ENCODE measurements around the gene RTP2.

The RTP2 gene

GRCh38 chr3:187725224-187725623 is 22.9 kb upstream of the RTP2 start:
- no peak for DNase-seq (ENCODE audit: low read depth)
- H3K4me3 ChIP-seq (ENCODE audit: low read length): no peak overlapping the region
- H3K9ac ChIP-seq (ENCODE audit: low read length): no peak overlapping the region
- peaks cover 11% of the 10 kb centered on the region for H3K4me1 ChIP-seq (ENCODE audit: control insufficient read depth, insufficient read depth, low read length)
- H3K9me3 ChIP-seq (ENCODE audit: control insufficient read depth, low read length): no peaks in the 10 kb centered on the region
- peaks cover 99% of the 10 kb centered on the region for H3K36me3 ChIP-seq (ENCODE audit: control insufficient read depth, insufficient read depth, low read length, severe bottlenecking)
- H3K27me3 ChIP-seq (replicated peaks; ENCODE audit: control insufficient read depth, insufficient read depth, low read length): no peaks in the 10 kb centered on the region

GRCh38 chr3:187722206-187722612 is 19.9 kb upstream of the RTP2 start:
- no peaks in the 10 kb centered on the region for H3K9me3 ChIP-seq (ENCODE audit: control insufficient read depth, low read length)

GRCh38 chr3:187721055-187721454 is 18.7 kb upstream of the RTP2 start:
- no peak overlapping the region for H3K4me3 ChIP-seq (ENCODE audit: low read length)
- peaks cover 8% of the 10 kb centered on the region for H3K4me1 ChIP-seq (ENCODE audit: control insufficient read depth, insufficient read depth, low read length)
- no peaks in the 10 kb centered on the region for H3K9me3 ChIP-seq (ENCODE audit: control insufficient read depth, low read length)
- no peak for DNase-seq (ENCODE audit: low read depth)
- H3K27me3 ChIP-seq (replicated peaks; ENCODE audit: control insufficient read depth, insufficient read depth, low read length): no peaks in the 10 kb centered on the region
- H3K9ac ChIP-seq (ENCODE audit: low read length): no peak overlapping the region
- peaks cover 58% of the 10 kb centered on the region for H3K36me3 ChIP-seq (ENCODE audit: control insufficient read depth, insufficient read depth, low read length, severe bottlenecking)

More at GRCh38 chr3:187722206-187722612, 19.9 kb upstream of the RTP2 start:
- Histone ChIP-seq H3K4me3 (ENCODE audit: low read length) (no peak overlapping the region), H3K9ac (ENCODE audit: low read length) (no peak overlapping the region), H3K36me3 (ENCODE audit: control insufficient read depth, insufficient read depth, low read length, severe bottlenecking) (peaks cover 70% of the 10 kb centered on the region), H3K4me1 (ENCODE audit: control insufficient read depth, insufficient read depth, low read length) (peaks cover 8% of the 10 kb centered on the region), H3K27me3 (replicated peaks; ENCODE audit: control insufficient read depth, insufficient read depth, low read length) (no peaks in the 10 kb centered on the region)
- no peak for DNase-seq (ENCODE audit: low read depth)

- no peak overlapping the region for H3K4me3 ChIP-seq (ENCODE audit: low read length)
- peaks cover 51% of the 10 kb centered on the region for H3K36me3 ChIP-seq (ENCODE audit: control insufficient read depth, insufficient read depth, low read length, severe bottlenecking)
- H3K27me3 ChIP-seq (replicated peaks; ENCODE audit: control insufficient read depth, insufficient read depth, low read length): no peaks in the 10 kb centered on the region
- H3K4me1 ChIP-seq (ENCODE audit: control insufficient read depth, insufficient read depth, low read length): peaks cover 8% of the 10 kb centered on the region
- no peak for DNase-seq (ENCODE audit: low read depth)
- no peaks in the 10 kb centered on the region for H3K9me3 ChIP-seq (ENCODE audit: control insufficient read depth, low read length)
- no peak overlapping the region for H3K9ac ChIP-seq (ENCODE audit: low read length)
Observed at GRCh38 chr3:187720337-187720670, 17.9 kb upstream of the RTP2 start.

- DNase-seq (ENCODE audit: low read depth): peak; percentile 15
- peaks cover 45% of the 10 kb centered on the region for H3K36me3 ChIP-seq (ENCODE audit: control insufficient read depth, insufficient read depth, low read length, severe bottlenecking)
- no peaks in the 10 kb centered on the region for H3K27me3 ChIP-seq (replicated peaks; ENCODE audit: control insufficient read depth, insufficient read depth, low read length)
- peak overlapping the region; percentile 14 for H3K9ac ChIP-seq (ENCODE audit: low read length)
- H3K4me3 ChIP-seq (ENCODE audit: low read length): no peak overlapping the region
- no peaks in the 10 kb centered on the region for H3K9me3 ChIP-seq (ENCODE audit: control insufficient read depth, low read length)
- H3K4me1 ChIP-seq (ENCODE audit: control insufficient read depth, insufficient read depth, low read length): peaks cover 8% of the 10 kb centered on the region
Observed at GRCh38 chr3:187719628-187720336, 17.4 kb upstream of the RTP2 start.

GRCh38 chr3:187718802-187719201 is 16.4 kb upstream of the RTP2 start:
- Histone ChIP-seq H3K4me1 (ENCODE audit: control insufficient read depth, insufficient read depth, low read length) (peaks cover 8% of the 10 kb centered on the region), H3K9ac (ENCODE audit: low read length) (no peak overlapping the region), H3K9me3 (ENCODE audit: control insufficient read depth, low read length) (no peaks in the 10 kb centered on the region), H3K4me3 (ENCODE audit: low read length) (no peak overlapping the region), H3K36me3 (ENCODE audit: control insufficient read depth, insufficient read depth, low read length, severe bottlenecking) (peaks cover 36% of the 10 kb centered on the region), H3K27me3 (replicated peaks; ENCODE audit: control insufficient read depth, insufficient read depth, low read length) (no peaks in the 10 kb centered on the region)
- DNase-seq (ENCODE audit: low read depth): no peak

GRCh38 chr3:187717572-187717971 is 15.2 kb upstream of the RTP2 start:
- peak; percentile 38 for DNase-seq (ENCODE audit: low read depth)
- Histone ChIP-seq H3K4me1 (ENCODE audit: control insufficient read depth, insufficient read depth, low read length) (peaks cover 8% of the 10 kb centered on the region), H3K27me3 (replicated peaks; ENCODE audit: control insufficient read depth, insufficient read depth, low read length) (no peaks in the 10 kb centered on the region), H3K9ac (ENCODE audit: low read length) (no peak overlapping the region), H3K4me3 (ENCODE audit: low read length) (no peak overlapping the region), H3K9me3 (ENCODE audit: control insufficient read depth, low read length) (no peaks in the 10 kb centered on the region), H3K36me3 (ENCODE audit: control insufficient read depth, insufficient read depth, low read length, severe bottlenecking) (peaks cover 23% of the 10 kb centered on the region)

GRCh38 chr3:187714404-187714979 is 12.1 kb upstream of the RTP2 start:
- no peak overlapping the region for H3K4me3 ChIP-seq (ENCODE audit: low read length)
- H3K36me3 ChIP-seq (ENCODE audit: control insufficient read depth, insufficient read depth, low read length, severe bottlenecking): no peaks in the 10 kb centered on the region
- DNase-seq (ENCODE audit: low read depth): peak; percentile 83
- H3K27me3 ChIP-seq (replicated peaks; ENCODE audit: control insufficient read depth, insufficient read depth, low read length): no peaks in the 10 kb centered on the region
- no peaks in the 10 kb centered on the region for H3K9me3 ChIP-seq (ENCODE audit: control insufficient read depth, low read length)
- H3K4me1 ChIP-seq (ENCODE audit: control insufficient read depth, insufficient read depth, low read length): no peaks in the 10 kb centered on the region
- H3K9ac ChIP-seq (ENCODE audit: low read length): no peak overlapping the region

- Histone ChIP-seq H3K27me3 (replicated peaks; ENCODE audit: control insufficient read depth, insufficient read depth, low read length) (no peaks in the 10 kb centered on the region), H3K9ac (ENCODE audit: low read length) (no peak overlapping the region), H3K9me3 (ENCODE audit: control insufficient read depth, low read length) (no peaks in the 10 kb centered on the region), H3K36me3 (ENCODE audit: control insufficient read depth, insufficient read depth, low read length, severe bottlenecking) (no peaks in the 10 kb centered on the region), H3K4me3 (ENCODE audit: low read length) (no peak overlapping the region), H3K4me1 (ENCODE audit: control insufficient read depth, insufficient read depth, low read length) (no peaks in the 10 kb centered on the region)
- peak; percentile 13 for DNase-seq (ENCODE audit: low read depth)
Observed at GRCh38 chr3:187713504-187713903, 11.1 kb upstream of the RTP2 start.

- Histone ChIP-seq H3K4me1 (ENCODE audit: control insufficient read depth, insufficient read depth, low read length) (no peaks in the 10 kb centered on the region), H3K4me3 (ENCODE audit: low read length) (no peak overlapping the region)
- no peak for DNase-seq (ENCODE audit: low read depth)
Observed at GRCh38 chr3:187709155-187709554, 6.8 kb upstream of the RTP2 start.

GRCh38 chr3:187708696-187709095 is 6.3 kb upstream of the RTP2 start:
- no peaks in the 10 kb centered on the region for H3K4me1 ChIP-seq (ENCODE audit: control insufficient read depth, insufficient read depth, low read length)
- H3K4me3 ChIP-seq (ENCODE audit: low read length): no peak overlapping the region
- H3K27me3 ChIP-seq (replicated peaks; ENCODE audit: control insufficient read depth, insufficient read depth, low read length): no peaks in the 10 kb centered on the region
- no peak for DNase-seq (ENCODE audit: low read depth)
- no peak overlapping the region for H3K9ac ChIP-seq (ENCODE audit: low read length)
- no peaks in the 10 kb centered on the region for H3K36me3 ChIP-seq (ENCODE audit: control insufficient read depth, insufficient read depth, low read length, severe bottlenecking)
- no peaks in the 10 kb centered on the region for H3K9me3 ChIP-seq (ENCODE audit: control insufficient read depth, low read length)

More at GRCh38 chr3:187709155-187709554, 6.8 kb upstream of the RTP2 start:
- Histone ChIP-seq H3K9ac (ENCODE audit: low read length) (no peak overlapping the region), H3K27me3 (replicated peaks; ENCODE audit: control insufficient read depth, insufficient read depth, low read length) (no peaks in the 10 kb centered on the region), H3K9me3 (ENCODE audit: control insufficient read depth, low read length) (no peaks in the 10 kb centered on the region), H3K36me3 (ENCODE audit: control insufficient read depth, insufficient read depth, low read length, severe bottlenecking) (no peaks in the 10 kb centered on the region)

GRCh38 chr3:187706971-187707370 is 4.6 kb upstream of the RTP2 start:
- no peaks in the 10 kb centered on the region for H3K4me1 ChIP-seq (ENCODE audit: control insufficient read depth, insufficient read depth, low read length)
- H3K4me3 ChIP-seq (ENCODE audit: low read length): no peak overlapping the region
- H3K36me3 ChIP-seq (ENCODE audit: control insufficient read depth, insufficient read depth, low read length, severe bottlenecking): no peaks in the 10 kb centered on the region
- H3K9me3 ChIP-seq (ENCODE audit: control insufficient read depth, low read length): no peaks in the 10 kb centered on the region
- H3K27me3 ChIP-seq (replicated peaks; ENCODE audit: control insufficient read depth, insufficient read depth, low read length): no peaks in the 10 kb centered on the region
- DNase-seq (ENCODE audit: low read depth): no peak
- H3K9ac ChIP-seq (ENCODE audit: low read length): no peak overlapping the region
